ENCODE data around the gene TFDP1.

The TFDP1 gene, protein sequence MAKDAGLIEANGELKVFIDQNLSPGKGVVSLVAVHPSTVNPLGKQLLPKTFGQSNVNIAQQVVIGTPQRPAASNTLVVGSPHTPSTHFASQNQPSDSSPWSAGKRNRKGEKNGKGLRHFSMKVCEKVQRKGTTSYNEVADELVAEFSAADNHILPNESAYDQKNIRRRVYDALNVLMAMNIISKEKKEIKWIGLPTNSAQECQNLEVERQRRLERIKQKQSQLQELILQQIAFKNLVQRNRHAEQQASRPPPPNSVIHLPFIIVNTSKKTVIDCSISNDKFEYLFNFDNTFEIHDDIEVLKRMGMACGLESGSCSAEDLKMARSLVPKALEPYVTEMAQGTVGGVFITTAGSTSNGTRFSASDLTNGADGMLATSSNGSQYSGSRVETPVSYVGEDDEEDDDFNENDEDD

DNA sequence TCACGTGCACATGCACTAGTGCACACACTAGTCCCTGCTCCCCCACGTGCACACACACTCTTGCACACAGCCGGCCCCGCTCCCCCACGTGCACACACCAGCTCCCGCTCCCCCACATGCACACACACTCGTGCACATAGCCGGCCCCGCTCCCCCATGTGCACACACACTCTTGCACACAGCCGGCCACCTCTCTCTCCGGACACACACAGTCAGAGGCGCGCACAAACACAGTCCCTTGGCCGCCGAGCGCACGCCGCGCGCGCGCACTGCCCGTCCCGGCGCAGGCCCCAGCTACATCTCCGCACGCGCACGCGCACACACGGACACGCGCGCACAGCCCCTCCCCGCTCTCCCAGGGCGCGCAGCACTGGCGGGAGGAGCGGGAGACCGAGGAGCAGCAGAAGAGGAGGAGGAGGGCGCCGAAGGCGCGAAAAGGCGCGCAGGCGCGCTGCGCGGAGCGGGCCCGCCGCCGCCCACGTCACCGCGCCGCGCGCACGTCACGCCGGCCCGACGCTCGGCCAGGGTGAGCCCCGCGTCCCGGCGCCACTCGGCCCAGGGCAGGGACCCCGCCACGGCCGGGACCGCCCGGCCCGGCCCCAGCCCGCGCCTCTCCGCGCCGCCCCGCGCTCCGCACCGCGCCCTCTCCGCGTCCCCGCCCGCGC is at the start of gene TFDP1:
TSS of gene TFDP1 (plus strand) at position 549 of the 665 bp plus-strand sequence. CDS start 1,085 bp downstream, outside the sequence.
- Histone ChIP-seq H3K36me3 (ENCODE audit: control insufficient read depth, insufficient read depth, low read length) (peaks cover 6% of the 10 kb centered on the region), H3K27me3 (ENCODE audit: control insufficient read depth, insufficient read depth, low read length) (no peaks in the 10 kb centered on the region), H3K4me1 (ENCODE audit: control insufficient read depth, insufficient read depth, low read length) (peaks cover 6% of the 10 kb centered on the region), H3K4me3 (ENCODE audit: low read length) (peak within 1 kb of the TSS; percentile 77), H3K9ac (ENCODE audit: low read length) (no peak within 1 kb of the TSS), H3K27ac (ENCODE audit: low read depth, low read length) (no peak within 1 kb of the TSS)

DNA sequence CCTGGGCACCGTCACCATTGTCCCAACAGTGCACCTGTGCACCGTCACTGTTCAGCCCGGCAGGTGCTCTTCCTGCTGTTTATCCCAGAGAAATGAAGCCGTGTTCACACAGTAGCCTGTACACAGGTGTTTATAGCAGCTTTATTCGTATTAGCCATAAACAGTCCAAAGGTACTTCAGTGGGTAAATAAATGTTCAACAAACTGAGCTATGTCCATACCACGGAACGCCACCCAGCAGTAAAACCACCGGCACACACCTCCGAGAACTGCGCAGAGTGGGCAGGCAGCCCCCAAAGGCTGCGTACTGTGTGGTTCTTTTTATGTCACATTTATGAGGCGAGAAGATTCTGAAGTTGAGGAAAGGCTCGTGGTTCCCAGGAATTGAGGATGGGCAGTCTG is 49.2 kb upstream of the TFDP1 start:
- Histone ChIP-seq H3K9ac (ENCODE audit: low read length) (no peak overlapping the region), H3K27ac (ENCODE audit: low read depth, low read length) (no peak overlapping the region), H3K36me3 (ENCODE audit: control insufficient read depth, insufficient read depth, low read length) (peaks cover 14% of the 10 kb centered on the region), H3K27me3 (ENCODE audit: control insufficient read depth, insufficient read depth, low read length) (no peaks in the 10 kb centered on the region), H3K4me3 (ENCODE audit: low read length) (no peak overlapping the region), H3K4me1 (ENCODE audit: control insufficient read depth, insufficient read depth, low read length) (peaks cover 14% of the 10 kb centered on the region)

DNA sequence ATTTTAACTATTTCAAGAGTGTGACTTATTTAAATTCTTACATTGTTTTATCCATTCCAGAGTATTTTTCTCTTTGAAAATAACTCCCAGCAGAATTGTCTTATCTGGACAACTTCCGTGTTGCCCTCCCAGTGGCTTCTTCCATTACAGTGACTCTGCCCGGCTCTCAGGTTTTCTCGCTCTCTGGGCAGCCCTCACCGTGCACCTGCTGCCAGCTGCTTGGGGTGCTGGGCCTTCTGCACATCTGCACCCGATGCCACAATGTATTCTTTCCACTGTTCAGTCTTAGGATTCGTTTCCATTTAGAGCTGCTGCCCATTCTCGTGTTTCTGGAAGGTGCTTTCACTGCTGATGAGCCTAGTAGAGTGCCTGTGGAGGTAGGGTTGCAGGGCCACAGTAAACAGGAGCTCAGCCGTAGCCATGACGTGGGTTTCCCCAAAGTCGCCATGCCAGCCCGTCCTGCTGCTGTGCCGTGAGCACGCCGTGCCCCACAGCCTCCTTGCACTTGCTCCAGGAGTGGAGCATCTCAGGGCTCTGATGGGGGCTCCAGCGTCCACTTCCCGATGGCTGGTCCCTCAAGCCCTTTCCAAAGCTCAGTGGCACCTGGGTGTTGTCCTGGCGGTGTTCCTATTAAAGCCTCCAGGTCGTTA is 48.0 kb upstream of the TFDP1 start:
- peaks cover 14% of the 10 kb centered on the region for H3K4me1 ChIP-seq (ENCODE audit: control insufficient read depth, insufficient read depth, low read length)
- peaks cover 10% of the 10 kb centered on the region for H3K36me3 ChIP-seq (ENCODE audit: control insufficient read depth, insufficient read depth, low read length)
- H3K9ac ChIP-seq (ENCODE audit: low read length): no peak overlapping the region
- no peak overlapping the region for H3K4me3 ChIP-seq (ENCODE audit: low read length)
- H3K27ac ChIP-seq (ENCODE audit: low read depth, low read length): no peak overlapping the region
- no peaks in the 10 kb centered on the region for H3K27me3 ChIP-seq (ENCODE audit: control insufficient read depth, insufficient read depth, low read length)

DNA sequence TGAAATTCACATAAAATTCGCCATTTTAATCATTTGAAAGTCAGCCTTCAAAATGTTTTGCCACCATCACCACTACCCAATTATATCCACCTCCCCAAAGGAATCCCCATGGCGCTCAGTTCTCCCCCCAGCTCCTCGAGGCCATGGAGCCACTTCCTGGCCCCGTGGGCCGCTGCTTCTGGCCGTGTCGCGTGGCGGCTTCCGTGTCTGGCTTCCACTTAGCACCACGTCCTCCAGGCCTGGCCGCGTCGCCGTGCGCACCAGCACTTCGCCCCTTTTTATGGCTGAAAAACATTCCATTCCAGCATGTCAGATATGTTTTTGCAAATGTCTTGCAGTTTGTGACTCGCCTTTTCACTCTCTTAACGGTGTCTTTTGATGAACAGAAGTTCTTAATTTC is 47.3 kb upstream of the TFDP1 start:
- no peaks in the 10 kb centered on the region for H3K27me3 ChIP-seq (ENCODE audit: control insufficient read depth, insufficient read depth, low read length)
- H3K4me3 ChIP-seq (ENCODE audit: low read length): no peak overlapping the region
- no peak overlapping the region for H3K27ac ChIP-seq (ENCODE audit: low read depth, low read length)
- H3K36me3 ChIP-seq (ENCODE audit: control insufficient read depth, insufficient read depth, low read length): peaks cover 6% of the 10 kb centered on the region
- H3K9ac ChIP-seq (ENCODE audit: low read length): no peak overlapping the region
- peaks cover 10% of the 10 kb centered on the region for H3K4me1 ChIP-seq (ENCODE audit: control insufficient read depth, insufficient read depth, low read length)

DNA sequence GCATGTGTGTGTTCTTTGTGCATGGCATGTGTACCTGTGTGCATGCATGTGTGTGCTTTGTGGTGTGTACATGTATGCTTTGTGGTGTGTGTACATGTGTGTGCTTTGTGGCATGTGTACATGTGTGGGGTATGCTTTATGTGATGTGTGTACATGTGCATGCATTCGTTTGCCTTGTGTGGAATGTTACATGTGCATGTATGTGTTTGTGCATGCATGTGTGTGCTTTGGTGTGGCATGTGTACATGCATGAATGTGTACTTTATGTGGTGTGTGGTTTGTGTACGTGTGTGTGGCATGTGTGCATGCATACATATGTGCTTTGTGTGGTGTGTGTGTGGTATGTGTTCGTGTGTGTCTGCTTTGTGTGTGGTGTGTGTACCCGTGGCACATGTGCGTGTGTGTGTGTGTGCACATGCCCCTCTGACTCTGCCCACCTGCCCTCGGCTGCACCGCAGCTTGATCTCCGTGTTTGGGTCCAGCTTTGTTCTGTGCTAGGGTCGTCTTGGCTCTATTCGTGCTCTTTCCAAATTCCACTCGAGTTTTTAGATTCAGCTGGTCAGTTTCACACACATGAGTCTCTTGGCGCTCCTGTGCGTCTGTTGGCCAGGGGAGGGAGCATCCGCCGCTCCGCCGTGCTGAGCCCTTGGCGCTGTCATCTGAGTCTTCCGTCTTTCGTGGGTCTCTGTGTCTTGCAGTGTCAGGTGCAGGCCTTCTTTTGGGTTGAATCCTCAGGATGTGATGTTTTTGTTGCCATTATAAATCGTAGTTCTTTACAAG is 46.5 kb upstream of the TFDP1 start:
- H3K4me3 ChIP-seq (ENCODE audit: low read length): no peak overlapping the region
- H3K4me1 ChIP-seq (ENCODE audit: control insufficient read depth, insufficient read depth, low read length): peaks cover 6% of the 10 kb centered on the region
- no peaks in the 10 kb centered on the region for H3K27me3 ChIP-seq (ENCODE audit: control insufficient read depth, insufficient read depth, low read length)
- no peak overlapping the region for H3K27ac ChIP-seq (ENCODE audit: low read depth, low read length)
- no peak overlapping the region for H3K9ac ChIP-seq (ENCODE audit: low read length)
- peaks cover 6% of the 10 kb centered on the region for H3K36me3 ChIP-seq (ENCODE audit: control insufficient read depth, insufficient read depth, low read length)

DNA sequence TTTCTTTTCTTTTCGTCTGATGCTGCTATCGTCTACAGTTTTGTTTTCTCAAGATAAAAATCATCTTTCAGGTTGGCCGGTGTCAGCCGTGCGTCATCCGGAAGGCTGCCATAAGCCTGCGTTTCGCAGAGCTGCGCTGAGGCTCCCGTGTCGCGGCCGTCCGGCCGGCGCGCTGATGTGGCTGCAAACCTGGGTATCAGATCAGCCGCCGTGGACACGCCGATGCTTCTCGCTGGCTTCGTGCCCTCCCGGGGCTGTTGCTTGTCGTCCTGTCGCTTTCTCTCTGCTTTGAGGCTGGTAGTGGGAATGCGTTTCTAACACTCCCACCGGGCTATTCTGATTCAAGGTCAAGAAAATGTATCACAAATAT is 45.9 kb upstream of the TFDP1 start:
- no peak overlapping the region for H3K9ac ChIP-seq (ENCODE audit: low read length)
- peaks cover under 1% of the 10 kb centered on the region for H3K4me1 ChIP-seq (ENCODE audit: control insufficient read depth, insufficient read depth, low read length)
- peaks cover 6% of the 10 kb centered on the region for H3K36me3 ChIP-seq (ENCODE audit: control insufficient read depth, insufficient read depth, low read length)
- no peaks in the 10 kb centered on the region for H3K27me3 ChIP-seq (ENCODE audit: control insufficient read depth, insufficient read depth, low read length)
- no peak overlapping the region for H3K4me3 ChIP-seq (ENCODE audit: low read length)
- H3K27ac ChIP-seq (ENCODE audit: low read depth, low read length): no peak overlapping the region

DNA sequence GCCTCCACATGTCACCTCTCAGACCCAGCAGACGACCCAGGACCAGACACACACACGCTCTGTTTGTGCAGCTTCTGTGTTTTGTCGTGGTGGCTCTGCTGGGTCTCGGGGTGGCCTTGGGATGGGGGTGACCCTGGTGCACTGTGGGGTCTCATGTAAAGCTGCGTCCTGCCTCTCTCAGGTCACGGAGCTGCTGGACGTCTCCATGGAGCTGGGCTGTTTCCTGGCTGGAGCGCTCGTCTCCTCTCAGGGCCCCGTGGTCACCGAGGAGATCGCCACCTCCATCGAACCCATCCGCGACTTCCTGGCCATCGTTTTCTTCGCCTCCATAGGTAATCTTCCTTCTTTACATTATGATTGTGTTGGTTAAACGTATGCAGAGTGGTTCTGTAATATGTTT is 45.4 kb upstream of the TFDP1 start:
- Histone ChIP-seq H3K27me3 (ENCODE audit: control insufficient read depth, insufficient read depth, low read length) (no peaks in the 10 kb centered on the region), H3K9ac (ENCODE audit: low read length) (no peak overlapping the region), H3K36me3 (ENCODE audit: control insufficient read depth, insufficient read depth, low read length) (peaks cover 6% of the 10 kb centered on the region), H3K4me3 (ENCODE audit: low read length) (no peak overlapping the region), H3K27ac (ENCODE audit: low read depth, low read length) (no peak overlapping the region), H3K4me1 (ENCODE audit: control insufficient read depth, insufficient read depth, low read length) (no peaks in the 10 kb centered on the region)

DNA sequence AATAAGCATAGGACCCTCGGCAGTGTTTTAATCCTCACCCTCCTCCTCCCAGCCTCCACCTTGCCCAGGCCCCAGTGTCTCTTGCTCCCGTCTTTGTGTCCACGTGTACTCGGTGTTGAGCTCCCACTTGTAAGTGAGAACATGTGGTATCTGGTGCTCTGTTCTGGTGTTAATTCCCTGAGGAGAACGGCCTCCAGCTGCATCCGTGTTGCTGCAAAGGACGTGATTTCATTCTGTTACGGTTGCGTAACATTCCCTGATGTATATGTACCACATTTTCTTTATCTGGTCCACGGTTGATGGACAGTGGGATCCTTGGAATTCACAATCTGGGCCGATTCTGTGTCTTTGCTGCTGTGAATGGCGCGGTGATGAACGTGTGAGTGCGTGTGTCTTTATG is 44.7 kb upstream of the TFDP1 start:
- no peaks in the 10 kb centered on the region for H3K4me1 ChIP-seq (ENCODE audit: control insufficient read depth, insufficient read depth, low read length)
- H3K9ac ChIP-seq (ENCODE audit: low read length): no peak overlapping the region
- no peak overlapping the region for H3K27ac ChIP-seq (ENCODE audit: low read depth, low read length)
- peaks cover 6% of the 10 kb centered on the region for H3K36me3 ChIP-seq (ENCODE audit: control insufficient read depth, insufficient read depth, low read length)
- no peaks in the 10 kb centered on the region for H3K27me3 ChIP-seq (ENCODE audit: control insufficient read depth, insufficient read depth, low read length)
- no peak overlapping the region for H3K4me3 ChIP-seq (ENCODE audit: low read length)

DNA sequence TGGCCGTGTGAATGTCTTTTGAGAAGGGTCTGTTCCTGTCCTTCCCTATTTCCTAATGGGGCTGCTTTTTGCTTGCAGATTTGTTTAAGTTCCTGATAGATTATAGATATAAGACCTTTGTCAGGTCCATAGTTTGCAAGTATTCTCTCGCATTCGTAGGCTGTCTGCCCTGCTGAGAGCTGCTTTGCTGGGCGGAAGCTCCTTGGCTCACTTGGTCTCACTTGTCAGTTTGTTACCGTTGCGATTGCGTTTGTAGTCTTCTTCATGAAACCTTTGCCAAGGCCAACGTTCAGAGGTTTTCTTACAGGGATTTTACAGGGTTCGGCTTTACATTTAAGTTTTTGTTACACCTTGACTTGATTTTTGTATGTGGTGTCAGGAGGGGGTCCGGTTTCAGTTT is 44.0 kb upstream of the TFDP1 start:
- no peaks in the 10 kb centered on the region for H3K4me1 ChIP-seq (ENCODE audit: control insufficient read depth, insufficient read depth, low read length)
- no peak overlapping the region for H3K4me3 ChIP-seq (ENCODE audit: low read length)
- H3K36me3 ChIP-seq (ENCODE audit: control insufficient read depth, insufficient read depth, low read length): peaks cover 6% of the 10 kb centered on the region
- H3K27ac ChIP-seq (ENCODE audit: low read depth, low read length): no peak overlapping the region
- no peaks in the 10 kb centered on the region for H3K27me3 ChIP-seq (ENCODE audit: control insufficient read depth, insufficient read depth, low read length)
- no peak overlapping the region for H3K9ac ChIP-seq (ENCODE audit: low read length)

DNA sequence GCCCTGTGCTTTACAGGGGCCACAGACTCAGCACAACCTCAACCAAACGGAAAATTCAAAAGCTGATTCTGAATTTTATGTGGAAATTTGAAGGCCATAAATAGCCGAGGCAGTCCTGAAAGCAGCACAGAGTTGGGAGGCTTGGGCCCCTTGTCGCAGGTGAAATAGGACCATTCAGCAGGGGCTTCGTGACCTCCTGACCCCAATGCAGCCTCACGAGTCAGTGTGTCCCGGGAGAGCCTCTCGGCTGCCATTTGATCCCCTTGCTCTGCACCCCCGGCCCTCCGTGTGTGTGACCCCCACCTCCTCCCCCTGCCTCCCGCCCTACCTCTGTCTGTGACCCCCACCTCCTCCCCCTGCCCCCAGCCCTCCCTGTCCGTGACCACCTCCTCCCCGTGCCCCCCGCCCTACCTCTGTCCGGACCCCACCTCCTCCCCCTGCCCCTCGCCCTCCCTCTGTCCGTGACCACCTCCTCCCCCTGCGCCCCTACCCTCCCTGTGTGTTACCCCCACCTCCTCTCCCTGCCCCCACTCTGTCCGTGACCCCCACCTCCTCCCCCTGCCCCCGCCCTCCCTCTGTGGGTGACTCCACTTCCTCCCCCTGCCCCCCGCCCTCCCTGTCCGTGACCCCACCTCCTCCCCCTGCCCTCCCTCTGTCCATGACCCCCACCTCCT is 41.7 kb upstream of the TFDP1 start:
- peaks cover 3% of the 10 kb centered on the region for H3K36me3 ChIP-seq (ENCODE audit: control insufficient read depth, insufficient read depth, low read length)

DNA sequence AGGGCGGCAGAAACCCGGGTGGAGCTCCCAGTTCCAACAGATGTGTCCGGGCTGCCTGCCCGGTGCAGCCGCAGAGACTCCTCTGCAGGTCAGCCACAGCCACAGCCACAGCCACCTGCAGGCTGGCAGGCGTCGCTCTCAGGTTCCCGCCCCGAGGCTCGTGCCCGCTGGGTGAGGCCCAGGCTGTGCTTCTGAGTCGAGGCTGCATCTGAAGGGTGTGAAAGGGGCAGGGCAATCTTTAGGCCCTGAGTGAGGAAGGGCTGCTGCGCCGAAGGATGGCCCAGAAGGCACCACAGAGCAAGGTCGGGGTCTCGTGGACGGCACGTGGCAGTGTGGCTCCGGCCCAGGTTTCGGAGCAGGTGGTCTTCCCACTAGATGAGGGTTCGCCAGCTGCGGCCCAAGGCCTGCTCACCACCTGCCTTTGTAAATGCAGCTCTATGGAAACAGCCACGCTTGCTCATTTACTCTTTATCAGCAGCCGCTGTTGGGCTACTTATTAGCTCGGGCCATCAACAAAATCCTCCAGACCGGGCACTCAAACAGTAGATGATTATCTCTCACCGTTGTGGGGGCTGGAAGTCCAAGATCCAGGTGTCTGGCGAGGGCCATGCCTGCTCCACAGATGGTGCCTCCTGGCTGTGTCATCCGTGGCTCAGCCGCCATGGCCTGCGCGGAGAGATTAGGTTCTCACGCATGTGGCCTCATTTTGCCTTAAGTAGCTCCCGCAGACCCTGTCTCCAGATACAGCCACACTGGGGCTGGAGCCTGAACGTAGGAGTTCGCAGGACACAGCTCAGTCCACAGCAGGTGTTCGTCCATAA is 40.3 kb upstream of the TFDP1 start:
- no peak overlapping the region for H3K4me3 ChIP-seq (ENCODE audit: low read length)
- no peak overlapping the region for H3K9ac ChIP-seq (ENCODE audit: low read length)
- H3K27me3 ChIP-seq (ENCODE audit: control insufficient read depth, insufficient read depth, low read length): no peaks in the 10 kb centered on the region
- H3K4me1 ChIP-seq (ENCODE audit: control insufficient read depth, insufficient read depth, low read length): peaks cover 4% of the 10 kb centered on the region
- peaks cover under 1% of the 10 kb centered on the region for H3K36me3 ChIP-seq (ENCODE audit: control insufficient read depth, insufficient read depth, low read length)
- H3K27ac ChIP-seq (ENCODE audit: low read depth, low read length): no peak overlapping the region

More for the DNA sequence above, 41.7 kb upstream of the TFDP1 start:
- Histone ChIP-seq H3K27me3 (ENCODE audit: control insufficient read depth, insufficient read depth, low read length) (no peaks in the 10 kb centered on the region), H3K9ac (ENCODE audit: low read length) (no peak overlapping the region), H3K4me3 (ENCODE audit: low read length) (no peak overlapping the region), H3K27ac (ENCODE audit: low read depth, low read length) (no peak overlapping the region), H3K4me1 (ENCODE audit: control insufficient read depth, insufficient read depth, low read length) (no peaks in the 10 kb centered on the region)
